Measurements from ENCODE around the gene STAT5B.
"Not testable (repeated sequence)": the region's sequence is repeated elsewhere in the genome, so short reads cannot be mapped to it uniquely, and the experiment has no call there.

The STAT5B gene

DNA sequence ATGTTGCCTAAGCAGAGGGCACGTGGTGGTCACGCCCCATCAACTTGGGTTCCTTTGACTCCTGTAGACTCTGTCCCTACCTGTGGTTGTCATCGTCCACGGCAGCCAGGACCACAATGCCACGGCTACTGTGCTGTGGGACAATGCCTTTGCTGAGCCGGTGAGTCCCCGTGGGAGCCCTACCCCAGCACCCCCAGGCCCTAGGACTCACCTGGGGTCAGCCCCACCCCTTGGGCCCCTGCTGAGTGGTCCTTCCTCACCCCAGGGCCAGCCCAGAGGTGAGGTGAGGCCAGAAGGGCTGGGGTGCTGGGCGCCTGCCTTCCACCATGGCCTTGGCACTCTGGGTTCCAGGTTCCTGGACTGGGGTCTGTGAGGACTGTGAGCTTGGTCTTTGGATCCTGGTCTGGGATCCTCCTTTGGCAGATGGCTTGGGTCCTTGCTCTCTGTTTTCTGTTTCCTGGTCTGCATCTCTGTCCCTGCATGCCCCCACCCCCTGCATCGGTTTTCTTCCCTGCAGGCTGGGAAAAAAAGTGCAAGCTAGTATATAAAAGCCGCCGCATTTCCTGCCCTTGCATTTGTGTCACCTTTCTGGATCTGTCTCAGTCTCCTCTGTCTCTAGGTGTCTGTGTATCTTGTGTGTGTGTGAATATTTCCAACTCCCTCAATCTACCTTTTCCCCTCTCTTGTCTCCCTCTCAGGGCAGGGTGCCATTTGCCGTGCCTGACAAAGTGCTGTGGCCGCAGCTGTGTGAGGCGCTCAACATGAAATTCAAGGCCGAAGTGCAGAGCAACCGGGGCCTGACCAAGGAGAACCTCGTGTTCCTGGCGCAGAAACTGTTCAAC lies 29.6 kb upstream of the STAT5B start:
- DNase-seq, result no peak

DNA sequence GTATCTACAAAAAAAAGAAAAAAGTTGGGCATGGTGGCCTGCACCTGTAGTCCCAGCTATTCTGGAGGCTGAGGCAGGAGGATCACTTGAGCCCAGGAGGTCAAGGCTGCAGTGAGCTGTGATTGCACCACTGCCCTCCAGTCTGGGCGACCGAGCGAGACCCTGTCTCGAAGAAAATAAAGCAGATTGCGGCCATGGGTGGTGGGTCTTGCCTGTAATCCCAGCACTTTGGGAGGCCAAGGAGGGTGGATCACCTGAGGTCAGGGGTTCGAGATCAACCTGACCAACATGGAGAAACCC lies 28.8 kb upstream of the STAT5B start:
- not testable (repeated sequence) for DNase-seq

- no peak for DNase-seq
Observed at GRCh38 chr17:42304187-42305030, 28.2 kb upstream of the STAT5B start.

DNA sequence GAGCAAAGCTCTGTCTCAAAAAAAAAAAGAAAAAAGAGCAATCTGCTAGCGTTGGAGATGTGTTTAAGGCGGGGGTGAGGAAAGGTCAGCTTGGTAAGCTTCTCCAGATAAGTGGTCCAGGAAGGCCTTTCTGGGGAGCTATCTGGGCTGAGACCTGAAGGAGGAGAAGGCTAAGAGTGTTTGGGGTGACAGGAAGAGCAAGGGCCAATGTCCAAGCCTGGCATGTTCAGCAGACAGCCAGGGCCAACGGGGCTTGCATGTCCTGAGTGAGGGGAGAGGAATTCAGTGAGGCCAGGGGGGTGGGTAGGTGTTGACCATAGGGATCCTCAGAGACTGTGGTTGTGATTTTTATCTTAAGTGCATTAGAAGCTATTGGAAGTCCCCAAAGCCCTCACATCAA lies 27.5 kb upstream of the STAT5B start:
- no peak for DNase-seq

- DNase-seq, result no peak
Observed at GRCh38 chr17:42301022-42301421, 24.8 kb upstream of the STAT5B start.

DNA sequence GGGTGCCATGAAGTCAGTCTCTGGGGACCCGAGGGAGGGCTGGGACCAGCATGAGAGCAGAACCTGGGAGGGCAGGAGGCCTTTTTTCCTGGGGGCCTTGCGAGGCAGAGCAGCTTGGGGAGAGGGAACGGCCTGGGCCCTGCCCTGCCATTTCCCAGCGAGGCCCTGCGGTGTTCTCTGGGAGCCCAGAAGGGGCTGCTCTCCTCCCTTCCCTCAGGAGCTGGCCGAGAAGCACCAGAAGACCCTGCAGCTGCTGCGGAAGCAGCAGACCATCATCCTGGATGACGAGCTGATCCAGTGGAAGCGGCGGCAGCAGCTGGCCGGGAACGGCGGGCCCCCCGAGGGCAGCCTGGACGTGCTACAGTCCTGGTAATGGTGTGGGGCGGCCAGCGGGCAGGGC lies 23.7 kb upstream of the STAT5B start:
- DNase-seq, result not testable (repeated sequence)

GRCh38 chr17:42299361-42299760 lies 23.2 kb upstream of the STAT5B start:
- not testable (repeated sequence) for DNase-seq

GRCh38 chr17:42297775-42298174 lies 21.6 kb upstream of the STAT5B start:
- DNase-seq, result not testable (repeated sequence)

GRCh38 chr17:42296012-42296411 lies 19.8 kb upstream of the STAT5B start:
- no peak for DNase-seq

GRCh38 chr17:42294469-42295398 lies 18.5 kb upstream of the STAT5B start:
- no peak for DNase-seq

GRCh38 chr17:42291129-42291528 lies 14.9 kb upstream of the STAT5B start:
- DNase-seq, result no peak

DNA sequence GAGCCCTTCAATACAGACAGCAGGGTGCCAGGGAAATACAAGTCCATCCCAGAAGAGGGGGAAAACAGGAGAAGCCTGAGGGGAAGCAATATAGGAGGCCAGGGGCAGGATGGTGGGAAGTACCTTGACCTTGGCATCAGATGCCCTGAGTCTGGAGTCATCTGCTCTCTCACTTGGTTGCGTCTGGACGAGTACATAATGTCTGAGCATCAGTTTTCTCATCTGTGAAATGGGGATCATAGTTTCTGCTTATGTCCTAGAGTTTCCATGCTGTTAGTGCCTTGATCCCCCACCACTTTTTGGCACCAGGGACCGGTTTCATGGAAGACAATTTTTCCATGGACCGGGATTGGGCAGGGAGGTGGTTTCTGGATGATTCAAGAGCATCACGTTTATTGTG lies 14.4 kb upstream of the STAT5B start:
- DNase-seq, result no peak

DNA sequence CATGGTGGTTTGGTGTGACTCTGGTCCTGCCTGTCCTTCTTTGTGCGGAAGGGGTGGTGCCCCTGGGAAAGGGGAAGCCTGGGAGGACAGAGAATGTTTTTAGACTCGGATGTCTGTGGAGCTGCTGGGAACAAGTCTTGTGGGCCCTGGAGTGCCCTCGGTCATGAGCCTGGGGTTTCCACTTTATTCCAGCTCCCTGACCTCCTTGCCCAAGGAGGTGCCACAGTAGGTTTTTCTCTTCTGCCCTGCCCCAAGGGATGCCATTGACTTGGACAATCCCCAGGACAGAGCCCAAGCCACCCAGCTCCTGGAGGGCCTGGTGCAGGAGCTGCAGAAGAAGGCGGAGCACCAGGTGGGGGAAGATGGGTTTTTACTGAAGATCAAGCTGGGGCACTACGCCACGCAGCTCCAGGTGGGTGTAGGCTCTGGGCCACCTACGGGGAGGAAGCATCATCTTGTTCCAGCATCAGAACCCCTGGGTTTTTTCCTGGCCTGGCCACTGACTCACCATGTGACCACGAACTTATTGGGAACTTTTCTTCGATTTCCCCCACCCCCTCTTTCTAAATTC lies 13.5 kb upstream of the STAT5B start:
- DNase-seq, result no peak

GRCh38 chr17:42288803-42289610 lies 12.8 kb upstream of the STAT5B start:
- DNase-seq, result no peak

GRCh38 chr17:42287977-42288802 lies 12.0 kb upstream of the STAT5B start, which contains the start of gene STAT5A:
Gene STAT5A, plus strand, starts transcription at chr17:42288498. Its CDS starts 914 bp downstream, at chr17:42289412.
- peak; percentile 14 for DNase-seq

GRCh38 chr17:42287305-42287976 lies 11.2 kb upstream of the STAT5B start:
- DNase-seq, result no peak

GRCh38 chr17:42286411-42287221 lies 10.4 kb upstream of the STAT5B start:
- no peak for DNase-seq

DNA sequence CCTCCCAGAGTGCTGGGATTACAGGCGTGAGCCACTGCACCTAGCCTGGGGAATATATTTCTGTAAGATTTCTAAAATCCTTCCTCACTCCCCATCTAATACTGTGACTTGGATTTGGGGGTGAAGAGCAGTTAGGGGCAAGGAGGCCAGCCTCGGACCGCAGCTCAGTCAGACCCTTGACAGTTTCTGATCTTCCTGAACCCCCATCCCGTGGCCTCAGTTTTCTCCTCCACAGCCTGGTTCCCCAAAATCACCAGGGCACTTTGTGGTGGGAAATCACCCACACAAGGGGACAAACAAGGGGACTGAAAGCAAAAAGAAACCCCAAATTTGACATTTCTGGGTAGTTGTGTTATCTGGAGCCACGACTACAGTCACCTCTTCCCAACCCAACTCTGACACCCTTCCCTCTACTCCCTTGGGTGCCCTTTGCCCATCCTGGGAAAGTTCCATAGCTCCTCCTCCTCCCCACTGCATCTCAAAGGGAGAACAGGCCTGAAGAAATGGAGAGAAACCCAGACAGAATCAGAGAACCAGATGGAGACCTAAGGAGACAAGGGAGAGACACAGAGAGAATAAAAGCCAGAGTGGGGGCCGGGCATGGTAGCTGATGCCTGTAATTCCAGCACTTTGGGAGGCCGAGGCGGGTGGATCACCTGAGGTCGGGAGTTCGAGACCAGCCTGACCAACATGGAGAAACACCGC lies 9.3 kb upstream of the STAT5B start:
- DNase-seq, result no peak

- DNase-seq, result no peak
Observed at GRCh38 chr17:42284566-42284965, 8.4 kb upstream of the STAT5B start.

Data from T1000 (cell line).